Right ventricle myocardium superior (tissue), 1 donor: ENCODE results near the gene CLEC2D. TPM values are rescaled to one million over a fixed set of nuclear protein-coding genes. Genes with fewer than 3 reads are reported as not detected.
"Not testable (repeated sequence)": the region's sequence is repeated elsewhere in the genome, so short reads cannot be mapped to it uniquely, and the experiment has no call there.

Experiments
- ATAC-seq: fragments of 200-7000 bp; cut with Tn5 transposase; one replicate; pipeline ENCODE4 v1.9.1; 2020; ENCODE audit warnings: mild to moderate bottlenecking; ENCODE audit not compliant: poor library complexity
- DNase-seq: peaks from one replicate; pipeline ENCODE4 v3.0.0-alpha.2; 2020
- intact Hi-C: fragments of 100-400 bp; cut with DNase I; formaldehyde crosslinking; loops from one replicate; pipeline ENCODE4 v1.11.2; 2022
- long read RNA-seq: library from polyadenylated mRNA; unstranded; transcript quantifications from one replicate; pipeline ENCODE4 v2.0.0, GENCODE V29; 2021
- total RNA-seq: library from RNA; stranded (reverse); fragmentation: NEBNext Ultra II Directional; extraction: Animal tissue kit (Norgen Biotek cat#: 25700); gene quantifications from one replicate; pipeline ENCODE4 v1.2.1, GENCODE V29; 2021
- donor health status: DM: no; HTN: yes; CAD: no; lungs with severe emphysema.

The CLEC2D gene, protein sequence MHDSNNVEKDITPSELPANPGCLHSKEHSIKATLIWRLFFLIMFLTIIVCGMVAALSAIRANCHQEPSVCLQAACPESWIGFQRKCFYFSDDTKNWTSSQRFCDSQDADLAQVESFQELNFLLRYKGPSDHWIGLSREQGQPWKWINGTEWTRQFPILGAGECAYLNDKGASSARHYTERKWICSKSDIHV
- total RNA-seq = 4.5 TPM
- long read RNA-seq, partial matches to known transcripts = 0 of 3 reads
- long read RNA-seq, other reads (novel, unspliced or antisense) = 3 of 3 reads

DNA sequence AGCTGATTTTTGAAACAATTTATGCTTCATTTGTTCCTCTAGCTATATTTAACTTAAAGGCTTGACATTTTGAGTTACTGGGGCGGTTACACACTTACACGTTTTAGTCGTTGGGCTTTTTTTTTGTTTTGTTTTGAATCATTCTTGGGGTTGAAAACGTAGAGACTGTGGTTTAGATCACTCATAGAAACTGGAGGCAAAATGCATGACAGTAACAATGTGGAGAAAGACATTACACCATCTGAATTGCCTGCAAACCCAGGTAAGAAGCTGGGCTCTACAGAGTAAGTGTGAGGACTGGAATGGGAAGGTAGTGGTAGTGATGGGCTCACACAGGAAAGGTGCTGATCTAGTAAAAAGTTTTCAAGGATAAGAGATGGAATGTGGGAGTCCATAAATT, at the start of gene CLEC2D:
CLEC2D (plus strand) TSS at position 180 of the 400 bp plus-strand sequence; CDS start at position 202, 22 bp downstream.
- intact Hi-C loops = no loop called here
- DNase-seq = no peak
- no peak for ATAC-seq

DNA sequence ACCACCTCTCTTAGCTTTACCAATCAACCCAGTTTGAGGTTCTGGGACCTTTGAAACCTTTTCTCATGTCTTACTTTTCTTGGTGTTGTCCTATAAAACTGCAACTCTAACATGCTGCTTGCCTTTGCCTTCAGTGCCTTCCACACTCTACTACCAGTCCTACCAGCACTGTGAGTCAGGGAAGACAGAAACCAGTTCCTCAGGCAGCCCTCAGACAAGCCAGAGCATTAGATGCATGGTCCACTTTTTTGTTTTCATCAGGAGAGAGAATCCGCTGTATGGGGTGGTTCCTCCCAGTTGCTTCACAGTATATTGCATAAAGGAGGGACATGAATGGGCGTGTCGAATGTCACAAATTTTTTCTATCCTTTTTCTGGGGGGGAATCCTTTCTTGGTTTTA, 44.5 kb upstream of the CLEC2D start:
- intact Hi-C loops = no loop called here
- ATAC-seq = no peak
- DNase-seq = no peak

DNA sequence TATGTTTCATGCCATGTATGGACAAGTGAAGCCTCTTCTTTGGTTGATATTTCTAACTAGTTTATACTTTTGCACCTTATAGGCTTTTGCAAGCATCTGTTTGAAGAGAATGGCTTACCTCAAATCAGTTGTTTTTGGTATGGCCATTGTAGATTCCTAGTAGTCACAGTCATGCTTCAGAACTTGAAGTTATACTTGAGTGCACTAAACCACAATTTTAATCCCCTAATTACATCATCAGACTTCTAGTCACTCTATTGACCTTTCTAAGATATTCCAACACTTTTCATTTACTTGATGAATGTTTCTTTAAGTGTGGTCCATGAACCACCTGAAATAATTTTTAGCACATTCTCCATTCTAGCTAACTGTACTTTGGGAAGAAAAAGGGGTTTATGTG, 43.2 kb upstream of the CLEC2D start:
- intact Hi-C loops = no loop called here
- DNase-seq (no peak), ATAC-seq (no peak)

DNA sequence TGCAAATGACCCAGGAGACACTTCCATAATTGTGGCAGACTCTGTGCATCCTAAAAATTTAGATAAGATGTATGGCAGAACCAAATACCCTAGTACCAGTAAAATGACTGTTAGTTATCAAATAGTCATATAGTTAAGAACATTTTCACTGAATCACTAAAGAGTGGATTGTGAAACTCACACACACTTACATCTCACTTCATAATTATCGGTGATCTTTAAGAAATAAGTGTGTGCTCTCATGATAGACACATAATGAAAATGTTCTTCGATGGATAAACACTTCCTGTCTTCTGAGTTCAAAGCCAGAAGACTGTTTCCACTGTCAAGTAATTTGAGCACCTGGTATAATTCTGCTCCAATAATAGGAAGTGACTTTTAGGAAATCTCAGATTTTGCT, 42.7 kb upstream of the CLEC2D start:
- DNase-seq = no peak
- no peak for ATAC-seq
- intact Hi-C loops = no loop called here

DNA sequence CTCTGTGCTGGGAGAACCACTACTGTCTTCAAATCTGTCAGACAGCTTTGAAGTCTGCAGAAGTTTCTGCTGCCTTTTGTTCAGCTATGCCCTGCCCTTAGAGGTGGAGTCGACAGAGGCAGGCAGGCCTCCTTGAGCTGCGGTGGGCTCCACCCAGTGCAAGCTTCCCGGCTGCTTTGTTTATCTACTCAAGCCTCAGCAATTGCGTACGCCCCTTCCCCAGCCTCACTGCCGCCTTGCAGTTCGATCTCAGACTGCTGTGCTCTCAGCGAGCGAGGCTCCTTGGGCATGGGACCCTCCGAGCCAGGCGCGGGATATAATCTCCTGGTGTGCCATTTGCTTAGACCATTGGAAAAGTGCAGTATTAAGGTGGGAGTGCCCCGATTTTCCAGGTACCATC, 36.7 kb upstream of the CLEC2D start:
- DNase-seq (no peak), ATAC-seq (no peak)
- intact Hi-C loops = loop anchor here (5.0 kb wide), 1 partner anchor 75 kb away; no protein-coding TSS in a partner anchor

DNA sequence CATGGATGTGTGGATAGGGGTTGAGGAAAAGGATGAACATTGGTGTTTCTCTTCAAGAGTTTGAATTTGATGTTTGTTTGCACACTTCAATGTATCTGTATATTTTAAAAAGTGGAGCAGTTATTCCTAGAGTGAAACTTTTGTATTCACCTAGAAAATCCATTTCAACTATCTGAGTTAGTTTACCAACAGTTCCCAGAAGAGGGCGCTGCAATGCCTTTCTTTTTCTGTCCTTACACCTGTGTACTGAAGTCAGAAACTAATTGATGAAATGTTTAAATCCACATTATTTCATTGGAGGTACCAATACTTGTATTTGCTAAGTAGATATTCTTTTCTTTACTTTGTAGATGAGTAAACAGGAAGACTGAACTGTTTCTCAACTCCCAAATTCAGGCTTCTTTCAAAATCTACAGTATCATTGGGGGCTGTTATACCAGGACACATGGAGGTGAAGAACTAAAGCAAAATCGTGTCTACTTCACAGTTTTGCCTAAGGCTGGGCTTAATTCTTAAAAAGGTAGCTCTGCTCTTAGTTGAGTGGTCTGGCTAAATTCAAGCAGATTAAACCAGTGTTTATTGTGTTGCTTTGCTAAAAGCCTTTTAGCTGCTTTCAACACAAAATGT, 35.2 kb upstream of the CLEC2D start:
- ATAC-seq (peak; percentile 48), DNase-seq (no peak)
- intact Hi-C loops = loop anchor here (5.0 kb wide), 1 partner anchor 73 kb away; no protein-coding TSS in a partner anchor

DNA sequence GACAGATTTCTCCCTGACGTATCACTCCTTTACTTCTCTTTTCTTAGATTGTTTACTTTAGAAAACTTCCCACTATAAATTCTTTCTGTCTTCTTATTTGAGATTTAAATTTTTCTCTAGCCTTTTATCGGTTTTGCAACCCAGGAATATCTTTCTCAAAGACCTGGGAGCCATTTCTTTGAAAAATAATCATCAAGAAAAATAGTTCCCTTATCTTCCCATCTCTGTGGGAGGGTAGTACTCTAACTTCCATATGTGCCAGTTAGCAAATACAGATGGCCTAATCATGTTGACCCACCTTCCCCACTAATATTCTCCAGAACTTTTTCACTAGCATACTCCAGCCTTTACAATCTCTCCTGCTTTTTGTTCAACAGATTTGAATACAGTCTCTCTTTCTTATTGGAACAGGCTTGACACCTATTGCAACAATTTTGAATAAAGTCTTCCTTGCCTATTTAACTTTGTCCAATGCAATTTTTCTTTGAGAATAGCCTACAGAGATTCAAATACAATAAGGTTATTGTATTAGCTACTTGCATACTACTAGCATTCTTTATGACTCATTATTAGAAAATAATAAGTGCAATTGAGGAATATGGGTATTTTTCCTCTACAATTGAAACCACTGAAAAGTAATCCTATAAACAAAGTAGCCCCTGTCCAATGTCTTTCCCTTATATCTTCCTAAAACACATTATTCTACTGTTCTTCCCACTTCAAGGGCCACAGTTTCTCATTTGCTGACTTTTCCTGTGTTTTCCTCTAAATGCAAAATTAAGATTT, 34.4 kb upstream of the CLEC2D start:
- intact Hi-C loops = loop anchor here (5.0 kb wide), 1 partner anchor 72 kb away; no protein-coding TSS in a partner anchor
- ATAC-seq (no peak), DNase-seq (no peak)

DNA sequence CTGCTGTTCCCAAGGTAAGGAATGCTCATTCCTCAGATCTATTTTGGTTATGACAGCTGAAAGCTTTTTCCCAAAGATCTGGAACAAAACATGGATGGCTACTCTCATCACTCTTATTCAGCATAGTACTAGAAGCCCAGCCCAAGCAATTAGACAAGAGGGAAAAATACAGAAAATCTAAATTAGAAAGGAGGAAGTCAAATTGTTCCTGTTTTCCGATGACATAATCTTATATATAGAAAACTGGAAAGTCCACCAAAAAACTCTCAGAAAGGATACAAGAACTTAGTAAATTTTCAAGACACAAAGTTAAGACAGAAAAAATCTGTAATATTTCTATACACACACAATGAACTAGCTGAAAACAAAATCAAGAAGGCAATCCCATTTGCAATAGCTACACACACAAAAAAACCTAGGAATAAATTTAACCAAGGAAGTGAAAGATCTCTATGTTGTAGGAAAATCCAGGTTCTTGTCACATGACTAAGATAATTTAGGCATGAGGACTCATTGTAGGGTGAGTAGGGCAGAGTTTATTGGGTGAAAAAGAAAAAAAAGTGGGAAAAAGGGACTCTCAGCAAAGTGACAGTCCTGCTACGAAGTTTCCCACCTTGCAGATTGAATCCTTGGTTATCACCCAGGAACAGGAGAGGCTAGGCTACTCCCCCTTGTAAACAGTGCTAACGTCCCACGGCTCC, 33.2 kb upstream of the CLEC2D start:
- DNase-seq = no peak
- intact Hi-C loops = no loop called here
- no peak for ATAC-seq

DNA sequence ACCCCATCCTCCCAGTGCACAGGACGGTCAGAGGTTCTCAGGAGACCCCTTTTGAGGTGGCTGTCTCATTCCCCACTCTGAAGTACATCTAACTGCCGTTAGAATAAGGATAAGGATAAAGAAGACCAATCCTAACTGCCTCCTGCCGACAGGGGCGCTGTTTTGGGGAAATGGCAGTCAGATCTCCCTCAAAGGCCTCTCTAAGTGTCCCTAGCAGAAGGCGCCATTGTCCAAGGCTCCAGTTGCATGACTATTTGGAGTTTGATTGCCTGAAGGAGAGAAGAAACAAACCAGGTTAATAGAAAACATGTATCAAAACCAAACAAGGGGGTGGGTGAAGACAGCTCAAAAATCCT, 32.7 kb upstream of the CLEC2D start:
- intact Hi-C loops = no loop called here
- DNase-seq (no peak), ATAC-seq (no peak)

DNA sequence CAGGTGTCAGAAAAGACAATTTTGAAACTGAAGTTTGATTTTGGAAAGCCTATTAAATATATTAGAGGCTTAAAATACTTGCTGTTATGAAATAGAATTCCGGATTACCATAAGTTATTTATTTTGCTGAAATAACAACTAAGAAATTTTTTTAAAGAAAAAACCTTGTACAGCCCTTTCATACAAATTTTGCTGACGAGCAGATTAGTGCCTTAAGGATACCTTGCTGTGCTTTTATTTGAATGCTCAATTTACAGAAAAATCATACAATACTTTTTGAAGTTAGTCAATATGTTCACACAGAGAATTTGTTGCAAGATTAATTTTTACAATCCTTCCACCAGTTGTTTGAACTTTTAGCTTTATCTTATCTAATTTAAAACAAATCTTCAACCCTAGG, 29.5 kb upstream of the CLEC2D start:
- ATAC-seq (no peak), DNase-seq (no peak)
- intact Hi-C loops = no loop called here

DNA sequence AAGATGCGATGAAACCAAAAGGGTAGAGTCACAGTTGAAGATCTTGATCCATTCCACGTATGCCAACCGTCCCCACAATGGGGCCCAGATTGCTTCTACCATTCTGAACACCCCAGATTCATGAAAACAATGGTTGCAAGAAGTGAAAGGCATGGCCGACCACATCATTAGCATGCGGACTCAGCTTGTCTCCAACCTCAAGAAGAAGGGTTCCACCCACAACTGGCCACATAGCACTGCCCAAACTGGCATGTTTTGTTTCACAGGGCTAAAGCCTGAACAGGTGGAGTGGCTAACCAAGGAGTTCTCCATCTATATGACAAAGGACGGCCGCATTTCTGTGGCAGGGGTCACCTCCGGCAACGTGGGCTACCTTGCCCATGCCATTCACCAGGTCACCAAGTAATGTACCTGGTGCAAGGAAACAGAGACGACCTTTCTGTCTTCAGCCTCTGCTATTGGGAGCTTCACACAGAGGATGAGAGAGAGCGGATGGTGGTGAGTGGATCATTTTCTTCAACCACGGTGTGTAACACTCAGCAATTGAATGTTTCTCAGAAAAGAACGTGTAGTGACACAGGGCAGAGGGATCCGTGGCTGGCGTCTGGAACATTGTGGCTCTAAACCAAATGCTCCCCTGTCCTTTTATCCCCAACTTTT, 26.8 kb upstream of the CLEC2D start:
- no peak for ATAC-seq
- DNase-seq = no peak
- intact Hi-C loops = no loop called here

DNA sequence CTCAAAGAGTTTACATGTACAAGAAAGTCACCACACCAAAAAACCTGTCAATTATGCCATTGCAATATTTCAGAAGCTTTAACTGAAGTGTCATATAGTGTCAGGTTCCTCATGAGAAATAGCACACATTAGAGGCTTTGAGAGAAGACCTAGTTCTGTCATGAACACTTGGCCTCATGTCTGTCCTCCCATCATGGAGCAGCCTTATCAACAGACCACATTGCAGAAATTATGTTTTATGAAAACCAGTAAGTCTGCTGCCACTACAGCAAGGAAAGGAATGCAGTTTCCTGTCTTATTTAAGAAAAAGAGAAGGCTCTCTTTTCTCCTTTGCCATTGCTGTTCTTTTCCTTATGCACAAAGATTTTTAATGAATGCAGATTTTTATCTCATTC, 26.2 kb upstream of the CLEC2D start:
- no peak for ATAC-seq
- DNase-seq = no peak
- intact Hi-C loops = no loop called here

DNA sequence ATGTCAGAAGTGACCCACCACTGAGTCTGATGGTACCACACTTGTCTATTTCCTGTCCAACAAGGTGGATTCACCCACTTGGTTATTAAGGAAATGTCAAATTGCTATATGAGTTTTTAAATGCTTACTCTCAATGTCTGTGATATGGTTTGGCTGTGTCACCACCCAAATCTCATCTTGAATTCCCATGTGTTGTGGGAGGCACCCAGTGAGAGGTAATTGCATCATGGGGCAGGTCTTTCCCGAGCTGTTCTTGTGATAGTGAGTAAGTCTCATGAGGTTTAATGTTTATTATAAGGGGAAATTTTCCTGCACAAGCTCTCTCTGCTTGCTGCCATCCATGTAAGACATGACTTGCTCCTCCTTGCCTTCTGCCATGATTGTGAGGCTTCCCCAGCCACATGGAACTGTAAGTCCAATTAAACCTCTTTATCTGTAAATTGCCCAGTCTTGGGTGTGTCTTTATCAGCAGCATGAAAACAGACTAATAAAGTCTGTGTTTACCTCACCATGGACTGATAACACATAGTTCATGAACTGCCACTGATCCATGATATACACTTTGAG, 24.4 kb upstream of the CLEC2D start:
- intact Hi-C loops = not testable (repeated sequence)

DNA sequence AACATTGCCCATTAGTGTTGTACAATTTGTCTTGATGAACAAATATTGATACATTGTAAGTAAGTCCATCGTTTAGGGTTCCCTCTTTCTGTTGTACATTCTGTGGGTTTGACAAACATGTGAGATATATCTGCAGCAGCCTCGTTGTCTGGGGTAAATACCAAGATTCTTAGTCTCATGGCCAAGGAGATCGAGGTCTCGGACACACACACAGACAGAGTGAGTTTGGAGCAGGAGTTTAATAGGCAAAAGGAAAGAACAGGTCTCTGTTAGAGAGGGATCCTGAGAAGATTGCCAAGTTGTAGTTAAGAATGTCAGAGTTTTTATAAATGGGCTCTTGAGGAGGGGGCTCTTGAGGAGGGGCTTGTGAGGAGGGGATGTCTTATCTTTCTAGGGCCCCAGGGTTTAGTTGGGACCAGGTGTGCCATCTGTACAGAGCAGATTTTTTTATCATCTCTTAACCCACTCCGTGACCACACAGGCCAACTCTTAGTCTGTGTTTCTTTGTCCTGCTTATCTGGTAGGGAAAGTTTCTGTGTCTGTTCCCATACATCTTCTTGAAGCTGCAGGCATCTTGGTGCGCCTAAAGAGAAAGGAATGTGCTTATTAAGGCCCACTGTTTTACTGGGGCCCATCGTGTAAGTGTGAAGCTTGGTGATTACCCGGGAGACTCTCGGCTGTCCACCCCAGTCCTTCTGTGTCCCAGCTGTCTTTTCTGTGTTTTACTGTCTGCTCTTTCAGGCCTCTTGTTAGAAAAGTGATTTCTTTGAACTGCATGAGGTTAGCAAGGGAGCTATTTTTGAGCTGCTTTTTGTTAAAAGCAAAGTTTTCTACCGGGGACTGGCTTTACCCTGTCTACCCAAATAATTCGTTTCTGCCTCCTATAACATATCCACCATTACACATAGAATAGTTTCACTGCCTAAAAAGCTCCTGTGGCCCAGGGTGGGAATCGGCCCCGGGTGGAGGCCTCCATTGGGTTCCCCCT, 22.4 kb upstream of the CLEC2D start:
- intact Hi-C loops = no loop called here
- DNase-seq (no peak), ATAC-seq (no peak)

More for the DNA sequence above, 24.4 kb upstream of the CLEC2D start:
- not testable (repeated sequence) for DNase-seq, ATAC-seq

DNA sequence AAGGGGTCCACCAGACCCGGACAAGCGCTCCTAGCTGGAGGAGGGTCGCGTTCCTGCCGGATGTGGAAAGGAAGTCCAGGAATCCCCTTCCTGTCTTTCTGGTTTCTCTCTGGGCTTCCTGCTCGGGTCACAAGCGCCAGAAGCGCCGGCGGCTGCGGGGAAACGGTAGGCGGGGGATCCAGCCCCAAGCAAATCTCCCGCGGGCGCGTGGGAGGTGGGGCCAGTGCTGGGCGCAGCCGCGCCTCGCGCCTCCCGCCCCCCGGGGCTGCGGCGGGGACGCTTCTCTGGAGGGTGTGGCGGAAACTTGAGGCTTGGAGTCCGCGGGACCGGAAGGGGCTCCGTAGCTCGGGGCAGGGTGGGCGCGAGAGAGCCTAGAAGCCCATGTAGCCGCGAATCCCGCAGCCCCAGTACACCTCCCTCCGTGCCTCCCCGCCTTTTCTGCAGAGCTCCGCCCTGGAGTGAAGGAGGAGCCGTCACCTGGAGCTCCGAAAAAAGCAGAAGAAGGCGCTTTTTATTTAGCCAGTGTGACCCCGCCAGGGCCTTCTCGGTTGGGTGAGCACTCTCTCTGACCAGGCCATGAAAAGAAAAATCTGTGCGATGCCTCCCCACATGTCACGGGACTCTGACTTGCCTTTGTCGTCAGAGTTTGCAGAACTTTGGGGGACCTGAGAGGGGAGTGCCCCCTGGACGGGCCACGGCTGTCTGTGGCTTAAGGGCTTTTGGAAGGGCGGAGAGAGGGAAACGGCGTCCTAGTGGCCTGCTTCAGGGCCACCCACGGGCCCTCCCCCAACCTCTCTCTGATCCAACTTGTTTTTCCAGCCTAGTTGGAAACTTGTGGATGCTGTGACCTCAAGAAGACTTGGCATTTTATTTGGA, 21.4 kb upstream of the CLEC2D start:
- ATAC-seq = peak; percentile 95
- intact Hi-C loops = no loop called here
- peak; percentile 89 for DNase-seq
